HG03139 (cell line): ENCODE results near the gene ATP6V0E1.
A peak's percentile ranks its signal among the peaks of the same experiment; 100 is the strongest.

Source experiments
- ATAC-seq: cut with Tn5 transposase; IDR thresholded peaks from one replicate; pipeline ENCODE4 v1.9.1; 2021; ENCODE audit not compliant: unreplicated experiment

The ATP6V0E1 gene

GRCh38 chr5:172983542-172984243, at the start of gene ATP6V0E1:
ATP6V0E1 (plus strand) TSS chr5:172983771; CDS start chr5:172983861, 90 bp downstream.
- peak; percentile 88 for ATAC-seq

GRCh38 chr5:172935096-172935495, 48.5 kb upstream of the ATP6V0E1 start:
- ATAC-seq, result no peak

GRCh38 chr5:172936401-172936800, 47.2 kb upstream of the ATP6V0E1 start:
- no peak for ATAC-seq

- no peak for ATAC-seq
These were observed 44.5 kb upstream of the ATP6V0E1 start for GRCh38 chr5:172939071-172939470.

- no peak for ATAC-seq
These were observed 43.8 kb upstream of the ATP6V0E1 start for GRCh38 chr5:172939611-172940267.

GRCh38 chr5:172940268-172941066, 43.1 kb upstream of the ATP6V0E1 start:
- ATAC-seq, result no peak

GRCh38 chr5:172941067-172941516, 42.5 kb upstream of the ATP6V0E1 start:
- no peak for ATAC-seq

GRCh38 chr5:172942556-172942955, 41.0 kb upstream of the ATP6V0E1 start:
- no peak for ATAC-seq

- no peak for ATAC-seq
These were observed 40.2 kb upstream of the ATP6V0E1 start for GRCh38 chr5:172943283-172943841.

- ATAC-seq, result no peak
These were observed 39.7 kb upstream of the ATP6V0E1 start for GRCh38 chr5:172943906-172944305.

- no peak for ATAC-seq
These were observed 38.8 kb upstream of the ATP6V0E1 start for GRCh38 chr5:172944741-172945140.

GRCh38 chr5:172945151-172945550, 38.4 kb upstream of the ATP6V0E1 start:
- no peak for ATAC-seq

GRCh38 chr5:172946146-172946545, 37.4 kb upstream of the ATP6V0E1 start:
- no peak for ATAC-seq

GRCh38 chr5:172949426-172949825, 34.1 kb upstream of the ATP6V0E1 start:
- no peak for ATAC-seq

- no peak for ATAC-seq
These were observed 33.2 kb upstream of the ATP6V0E1 start for GRCh38 chr5:172950176-172950965.

- no peak for ATAC-seq
These were observed 32.1 kb upstream of the ATP6V0E1 start for GRCh38 chr5:172951371-172952033.

- ATAC-seq, result no peak
These were observed 31.5 kb upstream of the ATP6V0E1 start for GRCh38 chr5:172952034-172952511.

GRCh38 chr5:172953776-172954675, 29.5 kb upstream of the ATP6V0E1 start:
- no peak for ATAC-seq

GRCh38 chr5:172954751-172955159, 28.8 kb upstream of the ATP6V0E1 start:
- no peak for ATAC-seq
